T-helper 1 cell treated with Interleukin-12 subunit alpha and Interleukin-12 subunit beta and Interleukin-4 antibody, amounts not matched to agents 30 ng/mL and 1 ng/mL, for 36 hours (primary cell): ENCODE data around the gene RASSF8. TPM values are rescaled to one million over a fixed set of nuclear protein-coding genes. Genes with fewer than 3 reads are reported as not detected.

Source experiments
- intact Hi-C: fragments of 100-400 bp; cut with micrococcal nuclease; formaldehyde crosslinking; loops from one replicate; pipeline ENCODE4 v1.15.1; 2024
- total RNA-seq: library from RNA; stranded (reverse); gene quantifications from 2 replicates; pipeline ENCODE4 v1.2.3, GENCODE V29; 2022

RASSF8 gene
- total RNA-seq, 1 donor from 2014 or later = 1.6 TPM

DNA sequence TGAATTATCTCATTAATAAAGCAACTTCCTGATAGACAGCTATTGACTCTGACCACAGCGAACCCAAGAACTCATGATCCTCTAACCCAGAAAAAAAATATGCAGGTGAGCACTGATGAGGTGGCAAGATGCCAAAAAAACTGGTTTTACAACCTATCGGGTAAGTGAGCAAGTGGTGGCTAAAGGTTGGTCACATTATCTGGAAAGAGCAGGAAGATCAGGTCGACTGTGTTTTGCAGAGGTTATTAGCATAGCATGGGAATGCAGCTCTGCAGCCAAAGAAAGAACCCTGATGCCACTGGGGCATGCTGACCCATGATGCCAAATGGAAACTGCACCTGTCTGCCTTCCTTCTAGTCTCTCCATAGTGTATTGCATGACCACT, 142.9 kb downstream of the RASSF8 start:
- intact Hi-C loops = no loop called here

DNA sequence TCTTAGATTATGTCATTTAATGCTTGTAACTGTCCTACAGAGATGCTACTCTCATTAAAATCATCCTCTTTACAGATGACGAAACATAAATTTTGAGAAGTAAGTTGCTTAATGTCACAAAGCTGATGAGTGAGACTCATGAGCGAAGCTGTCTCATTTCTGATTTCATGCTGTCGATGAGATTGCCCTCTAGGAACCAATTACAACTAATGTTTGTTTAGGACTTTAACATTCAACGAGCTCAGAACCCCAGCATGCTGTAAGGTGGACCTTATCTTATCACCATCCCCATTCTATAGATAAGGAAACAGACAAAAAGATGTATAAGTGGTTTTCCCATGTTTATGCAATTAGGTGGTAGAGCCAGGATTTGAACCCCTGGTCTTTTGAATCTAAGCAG, 143.3 kb downstream of the RASSF8 start:
- intact Hi-C loops = no loop called here

DNA sequence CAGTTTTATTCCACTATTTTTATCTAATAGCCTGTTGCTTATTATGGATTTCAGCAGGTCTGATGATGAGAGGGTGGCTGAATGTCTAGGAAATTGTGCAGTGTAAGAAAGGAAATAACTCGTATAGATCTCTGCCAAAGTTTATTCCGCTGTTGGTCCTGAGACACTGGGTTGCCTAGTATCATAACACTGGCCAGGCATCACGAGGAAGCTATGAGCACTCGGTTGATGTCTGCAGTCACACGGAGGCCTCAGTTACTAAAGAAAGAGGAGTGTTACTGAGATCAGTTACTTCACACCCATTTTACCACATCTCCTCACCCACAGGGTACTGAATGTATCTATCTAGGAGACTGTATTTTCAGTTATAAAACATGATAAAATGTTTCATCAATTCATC, 144.5 kb downstream of the RASSF8 start:
- intact Hi-C loops = no loop called here

- intact Hi-C loops = no loop called here
These were observed 147.9 kb downstream of the RASSF8 start for GRCh38 chr12:26106347-26106746.

GRCh38 chr12:26108915-26109314, 150.4 kb downstream of the RASSF8 start:
- intact Hi-C loops = no loop called here

DNA sequence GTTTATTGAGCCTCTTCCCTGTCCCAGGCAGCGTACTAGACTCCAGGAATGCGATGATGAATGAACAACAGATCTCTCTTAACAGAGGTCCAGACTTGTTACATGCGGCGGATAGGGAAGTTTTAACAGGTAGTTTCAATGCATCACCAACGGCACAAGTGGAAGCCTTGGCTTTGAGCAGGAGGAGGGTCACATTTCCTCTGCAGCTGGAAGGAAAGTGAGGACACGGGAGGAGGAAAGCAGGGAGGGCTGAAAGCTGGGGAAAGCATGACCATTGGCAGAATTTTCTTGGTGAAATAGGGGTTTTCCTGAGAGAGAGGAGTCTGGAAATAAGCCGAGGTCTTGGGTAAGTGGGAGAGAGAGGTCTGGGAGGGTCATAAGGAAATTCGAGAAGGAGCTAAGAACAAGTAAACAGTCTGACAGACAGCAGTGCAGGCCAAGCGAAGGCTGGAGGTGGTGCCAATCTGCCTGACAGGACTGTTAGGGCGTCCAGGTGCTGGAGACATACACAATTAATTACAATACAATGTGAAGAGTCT, 150.9 kb downstream of the RASSF8 start:
- intact Hi-C loops = no loop called here

DNA sequence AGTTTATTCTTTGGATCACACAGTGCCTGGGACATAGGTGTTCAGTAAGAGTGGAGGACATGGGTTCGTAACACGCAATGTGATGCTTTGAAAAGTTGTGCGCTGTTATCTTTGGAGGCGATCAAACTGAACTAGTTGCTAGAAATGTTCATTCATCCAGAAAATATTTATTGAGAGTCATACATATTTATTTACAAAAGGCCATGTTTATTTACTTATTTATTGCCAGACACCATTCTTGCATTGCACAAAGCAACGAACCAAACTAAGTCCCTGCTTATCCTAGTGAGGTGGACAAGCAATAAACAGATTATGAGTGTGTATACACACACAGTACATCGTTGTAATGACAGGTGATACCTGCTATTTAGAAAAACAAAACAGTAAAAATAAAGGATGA, 153.8 kb downstream of the RASSF8 start:
- intact Hi-C loops = loop anchor here (5.0 to 10.0 kb wide), 2 partner anchors 915 to 1223 kb away; partner anchors contain the start of genes BMAL2, DNAI7 and ETFRF1

DNA sequence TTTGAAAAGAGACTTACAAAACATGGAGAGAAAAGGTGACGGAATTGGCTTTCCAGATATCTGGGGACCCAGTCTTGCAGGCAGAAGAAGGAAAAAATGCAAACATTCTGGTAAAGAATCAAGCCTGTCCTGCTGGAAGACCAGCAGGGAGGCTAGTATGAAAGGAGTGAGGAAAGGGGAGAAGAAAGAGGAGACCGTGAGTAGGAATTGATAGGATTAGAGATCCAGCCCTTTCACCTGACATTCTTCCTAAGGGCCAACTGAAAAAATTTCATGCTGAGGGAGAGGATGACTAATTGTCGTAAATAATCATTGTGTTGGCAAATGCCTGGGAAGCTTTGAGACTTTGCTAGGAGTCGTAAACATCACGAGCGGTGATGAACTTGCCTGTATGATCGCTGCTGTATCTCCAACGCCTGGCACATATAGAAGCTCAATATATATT, 154.2 kb downstream of the RASSF8 start:
- intact Hi-C loops = loop anchor here (5.0 to 10.0 kb wide), 2 partner anchors 915 to 1222 kb away; partner anchors contain the start of genes BMAL2, DNAI7 and ETFRF1

DNA sequence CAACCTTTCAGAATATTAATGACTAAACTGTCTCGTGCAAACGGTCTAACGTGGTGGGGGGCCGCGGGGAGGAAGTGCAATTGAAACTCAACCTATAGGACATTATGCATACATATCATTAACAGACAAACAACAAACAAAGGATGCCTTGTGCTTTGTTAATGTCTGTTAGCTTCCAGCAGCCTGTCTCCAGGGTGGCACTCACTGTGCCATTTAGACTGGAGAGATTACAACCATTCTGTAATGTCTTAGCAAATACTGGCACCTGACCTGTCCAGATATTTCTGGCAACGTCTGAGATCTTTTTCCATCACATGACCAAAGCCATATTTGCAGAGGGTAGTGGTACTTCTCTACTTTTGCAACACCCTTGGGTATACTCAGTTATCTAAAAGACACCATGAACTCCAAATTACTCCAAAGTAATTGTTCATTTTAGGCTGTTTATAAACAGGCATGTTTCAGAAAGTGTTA, 154.7 kb downstream of the RASSF8 start:
- intact Hi-C loops = loop anchor here (5.0 to 10.0 kb wide), 2 partner anchors 916 to 1222 kb away; partner anchors contain the start of genes BMAL2, DNAI7 and ETFRF1

DNA sequence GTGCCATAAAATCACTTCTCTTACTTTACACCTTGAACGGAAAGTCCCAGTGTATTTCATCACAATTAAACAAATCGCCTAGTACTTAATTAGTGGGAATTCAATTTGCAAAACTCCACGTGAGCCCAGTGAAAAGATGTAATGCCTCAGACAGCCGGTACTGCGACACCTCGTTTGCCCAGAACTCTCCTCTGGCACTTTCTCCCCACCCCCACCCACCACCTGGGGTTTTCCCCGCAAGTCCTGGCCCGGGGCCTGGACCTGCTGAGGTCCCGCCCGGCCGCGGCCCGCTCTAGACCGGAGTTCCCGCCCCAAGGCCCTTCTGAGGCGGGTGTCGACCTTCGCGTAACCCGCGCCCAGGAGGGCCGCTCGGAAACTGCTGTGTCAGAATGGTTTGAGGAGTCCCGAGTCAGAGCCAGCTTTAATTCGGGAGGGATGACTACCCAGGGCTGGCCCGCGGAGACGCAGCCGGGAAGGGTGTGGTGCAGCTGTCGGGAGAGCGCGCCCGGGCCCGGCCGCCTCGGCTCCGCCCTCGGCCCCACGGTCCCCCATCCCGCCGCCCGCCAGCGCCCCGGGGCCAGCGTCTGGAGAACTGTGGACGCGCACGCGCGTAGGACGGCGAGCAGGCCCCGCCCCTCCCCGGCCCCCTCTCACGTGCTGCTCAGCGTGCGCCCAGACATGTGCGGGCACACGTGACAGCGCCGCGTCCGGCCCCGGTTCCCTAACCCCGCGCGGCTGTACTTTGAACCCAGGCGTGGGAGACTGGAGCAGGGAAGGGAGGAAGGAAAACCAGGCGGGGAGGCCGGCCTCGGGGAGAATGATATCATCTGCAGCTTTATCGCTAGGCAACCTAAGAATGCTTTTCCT, 155.6 kb downstream of the RASSF8 start:
- intact Hi-C loops = loop anchor here (1.0 to 10.0 kb wide), 4 partner anchors 17 to 1221 kb away; partner anchors contain the start of genes BMAL2, DNAI7, ETFRF1 and ITPR2

DNA sequence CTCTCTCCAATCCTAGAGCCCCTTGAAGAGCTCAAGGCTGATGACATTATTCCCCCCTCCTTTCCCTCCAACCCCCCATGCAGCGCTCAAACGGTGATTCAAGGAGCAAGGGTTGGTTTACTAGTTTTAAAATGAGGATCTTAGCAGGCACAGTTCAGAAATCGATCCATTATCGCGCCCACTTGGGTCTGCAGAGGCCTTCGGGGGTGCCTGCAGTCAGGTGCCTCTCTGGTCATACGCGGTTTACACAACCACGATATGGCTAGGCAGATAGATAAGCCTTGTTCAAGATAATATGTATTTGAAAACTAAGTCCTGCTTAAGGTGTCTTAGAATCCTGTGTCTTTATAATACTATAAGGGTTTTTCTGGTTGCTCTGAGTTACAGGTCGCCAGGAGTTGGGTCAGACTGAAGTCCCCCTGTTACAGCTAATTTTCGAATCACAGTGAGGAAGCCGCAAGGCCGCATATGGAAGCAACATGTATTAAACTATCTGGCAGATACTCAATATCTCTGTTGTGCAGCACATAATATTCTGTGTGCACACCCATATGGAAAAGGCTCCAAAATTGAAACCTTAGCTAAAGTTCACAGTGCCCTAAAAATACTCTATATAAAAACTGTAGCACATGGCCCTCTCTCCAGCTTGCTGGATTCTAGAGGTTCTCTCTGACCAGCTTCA, 156.4 kb downstream of the RASSF8 start:
- intact Hi-C loops = loop anchor here (1.0 to 10.0 kb wide), 7 partner anchors 18 to 1220 kb away; partner anchors contain the start of genes BMAL2, DNAI7, ETFRF1 and ITPR2

- intact Hi-C loops = loop anchor here (5.0 to 10.0 kb wide), 4 partner anchors 305 to 1218 kb away; partner anchors contain the start of genes BMAL2 and TM7SF3
These were observed 158.6 kb downstream of the RASSF8 start for GRCh38 chr12:26116829-26117715.

DNA sequence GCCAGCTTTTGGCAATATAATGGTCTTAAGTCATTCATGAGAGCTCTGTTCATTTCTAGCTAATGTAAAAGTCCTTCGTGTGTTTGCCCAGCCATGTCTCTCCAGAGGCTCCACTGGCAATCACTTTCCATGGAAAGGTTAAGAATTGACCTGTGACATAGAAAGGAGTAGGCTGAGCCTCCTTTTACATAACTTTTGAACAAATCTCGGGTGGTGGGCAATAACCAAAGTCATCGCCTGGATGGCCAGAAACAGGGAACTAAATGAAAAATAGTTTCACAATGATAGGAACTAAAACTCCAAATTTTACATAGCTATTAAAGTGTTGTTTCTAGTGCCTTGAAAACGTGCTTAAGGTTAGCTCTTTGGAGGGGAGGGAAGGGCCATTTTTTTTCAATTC, 159.8 kb downstream of the RASSF8 start:
- intact Hi-C loops = loop anchor here (5.0 to 10.0 kb wide), 4 partner anchors 304 to 1216 kb away; partner anchors contain the start of genes BMAL2 and TM7SF3

- intact Hi-C loops = loop anchor here (1.0 to 10.0 kb wide), 7 partner anchors 303 to 1215 kb away; partner anchors contain the start of genes BMAL2 and TM7SF3
These were observed 161.0 kb downstream of the RASSF8 start for GRCh38 chr12:26119391-26119989.

- intact Hi-C loops = loop anchor here (5.0 to 10.0 kb wide), 2 partner anchors 767 to 1854 kb away; partner anchors contain the start of gene PTHLH
These were observed 162.2 kb downstream of the RASSF8 start for GRCh38 chr12:26120561-26121274.

DNA sequence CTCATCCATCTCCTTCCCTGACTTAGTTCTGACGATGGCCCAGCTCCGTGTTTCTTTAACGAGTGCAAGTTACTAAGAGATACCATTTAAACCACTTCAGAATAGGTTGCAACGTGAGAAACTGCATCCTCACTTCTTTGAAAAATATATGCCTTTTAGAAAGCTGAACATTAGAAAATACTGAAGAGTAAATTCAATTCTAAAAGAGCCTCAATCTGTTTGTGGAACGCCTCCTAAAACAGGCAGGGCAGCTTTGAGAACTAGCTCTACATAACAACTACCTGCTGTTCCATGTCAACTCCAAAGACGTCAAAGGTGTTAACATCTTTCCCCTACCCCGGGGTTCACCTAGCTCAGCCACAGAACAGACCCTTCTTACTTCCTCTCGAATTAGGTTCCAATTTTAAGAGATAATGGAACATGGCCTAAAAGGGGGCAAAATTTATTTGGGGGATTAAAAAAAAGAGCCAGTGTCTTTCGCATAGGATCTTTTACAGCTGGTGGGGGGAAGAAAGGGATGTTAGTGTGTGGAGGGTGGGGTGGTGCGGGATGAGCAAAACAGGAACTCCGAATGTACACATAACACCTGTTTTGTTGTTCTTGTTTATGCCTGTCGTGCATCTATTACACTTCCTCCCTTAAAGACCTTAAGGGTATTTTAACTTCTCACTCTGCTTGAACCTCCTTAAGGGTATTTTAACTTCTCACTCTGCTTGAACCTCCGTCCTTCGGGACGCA, 163.0 kb downstream of the RASSF8 start:
- intact Hi-C loops = loop anchor here (5.0 to 10.0 kb wide), 2 partner anchors 766 to 1853 kb away; partner anchors contain the start of gene PTHLH

DNA sequence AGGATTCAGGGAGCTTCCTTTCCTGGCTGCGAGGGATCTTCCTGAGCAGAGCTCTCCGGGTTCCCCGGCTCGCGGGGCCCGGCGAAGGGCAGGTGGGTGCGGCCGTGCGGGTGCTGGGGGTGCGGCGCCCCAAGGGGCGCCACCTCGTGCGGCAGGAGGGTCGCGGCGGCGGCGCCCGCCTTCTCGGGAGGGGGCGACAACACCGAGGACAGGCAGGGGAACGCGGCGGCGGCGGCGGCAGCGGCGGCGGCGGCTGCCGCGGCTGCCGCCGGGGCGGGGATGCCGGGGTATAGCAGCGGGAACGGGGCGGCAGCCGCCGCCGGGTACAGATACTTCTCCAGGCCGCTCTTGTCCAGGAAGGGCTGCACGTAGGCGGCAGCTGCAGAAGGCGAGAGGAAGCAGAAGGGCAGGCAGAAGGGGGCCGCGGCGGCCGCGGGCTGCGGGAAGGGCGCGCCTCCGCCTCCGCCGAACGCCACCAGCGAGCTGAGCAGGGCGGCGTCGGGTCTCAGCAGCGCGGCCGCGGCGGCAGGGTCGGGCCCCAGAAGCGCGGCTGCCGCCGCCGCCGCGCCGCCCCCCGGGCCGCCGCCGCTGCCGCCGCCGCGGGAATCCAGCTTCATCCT, 163.7 kb downstream of the RASSF8 start:
- intact Hi-C loops = loop anchor here (5.0 to 10.0 kb wide), 2 partner anchors 765 to 1853 kb away; partner anchors contain the start of gene PTHLH
